Stomach (tissue), 9 donors: Measurements from ENCODE around the gene RNF13. TPM values are rescaled to one million over a fixed set of nuclear protein-coding genes. Genes with fewer than 3 reads are reported as not detected.

ENCODE experiments used
- DNase-seq, 2 donors: peaks; one replicate each; pipeline versions ENCODE4 v3.0.0 to v3.0.0-alpha.2; 2013 to 2019
- H3K27ac ChIP-seq, 5 donors: fragments of 200-600 bp in 4 of 5; sonication (generic) in 4 of 5; one replicate each; pipeline ENCODE4 v1.5.1; 2013 to 2019; ENCODE audit warnings: mild to moderate bottlenecking in 1 of 5, moderate library complexity in 1 of 5
- H3K27me3 ChIP-seq, 3 donors: fragments of 200-600 bp; sonication (generic); one replicate each; pipeline ENCODE4 v1.5.1; 2017 to 2019; ENCODE audit warnings: mixed run types in 1 of 3
- H3K36me3 ChIP-seq, 4 donors: fragments of 200-600 bp; sonication (generic); 1 replicate in 3 of 4; 2 replicates in 1 of 4; pipeline ENCODE4 v1.5.1; 2016 to 2019
- H3K4me1 ChIP-seq, 4 donors: fragments of 200-600 bp; sonication (generic); one replicate each; pipeline ENCODE4 v1.5.1; 2016 to 2019
- H3K4me3 ChIP-seq, 4 donors: fragments of 200-600 bp; sonication (generic) in 3 of 4; one replicate each; pipeline ENCODE4 v1.5.1; 2016 to 2019; ENCODE audit warnings: mild to moderate bottlenecking in 1 of 4
- H3K9me3 ChIP-seq, 4 donors: fragments of 200-600 bp; sonication (generic); one replicate each; pipeline ENCODE4 v1.5.1; 2016 to 2019
- CTCF ChIP-seq, 7 experiments: fragments of 450-650 bp in 4 of 7; fragments of 200-600 bp in 3 of 7; sonication (generic) in 3 of 7; IDR thresholded peaks; one replicate each; pipeline ENCODE4 v1.5.1; 2016 to 2019; ENCODE audit warnings: antibody characterized with exemption in 7 of 7, control low read depth in 2 of 7, mild to moderate bottlenecking in 1 of 7
- EP300 ChIP-seq: sonication (generic); formaldehyde crosslinking; IDR thresholded peaks from one replicate; pipeline ENCODE4 v1.6.1; 2017; ENCODE audit warnings: antibody characterized with exemption
- POLR2A ChIP-seq, 4 donors: fragments of 450-650 bp; IDR thresholded peaks; one replicate each; pipeline ENCODE4 v1.6.1; 2016; ENCODE audit warnings: antibody characterized with exemption in 4 of 4, control low read depth in 2 of 4, mild to moderate bottlenecking in 1 of 4, moderate library complexity in 1 of 4
- POLR2AphosphoS5 ChIP-seq, 3 donors: sonication (generic); formaldehyde crosslinking; IDR thresholded peaks; one replicate each; pipeline ENCODE4 v1.6.1; 2016; ENCODE audit warnings: antibody characterized with exemption in 3 of 3
- WGBS, 5 donors: extraction: QIAGEN DNeasy Blood & Tissue Kit in 3 of 5; methylation state at CpG; one replicate each; pipeline versions ENCODE4 v1.1.5 to v1.1.7; 2013 to 2018; 5-methylcytosine and 5-hydroxymethylcytosine counted together
- intact Hi-C: fragments of 100-400 bp; cut with DNase I; formaldehyde crosslinking; loops from one replicate; pipeline ENCODE4 v1.15.1; 2023; ENCODE audit warnings: low total_unique reads
- polyA plus RNA-seq, 3 donors: library from polyadenylated mRNA; stranded (reverse); fragments of 200-250 nt; gene quantifications; one replicate each; pipeline ENCODE4 v1.2.3, GENCODE V29; 2013
- total RNA-seq, 5 donors: library from RNA; depleted of rRNA; stranded (reverse); fragments of >200 nt; gene quantifications; one replicate each; pipeline versions ENCODE4 v1.1.0 to v1.2.3, GENCODE V29; 2014 to 2016
- donor health status: healthy with polysubstance abuse.
- donor health status: Bipolar disorder and iron deficiency.
- donor health status: healthy.

Gene RNF13
- total and polyA plus RNA-seq, 8 donors, result 6.7 to 130 (median 31.3) TPM

- no peak overlapping the region for H3K4me3 ChIP-seq
- H3K27ac ChIP-seq, result no peak overlapping the region
- peaks cover 0 to 36% (median 20%) of the 10 kb centered on the region in 4 donors for H3K36me3 ChIP-seq
- H3K4me1 ChIP-seq, result no peaks in the 10 kb centered on the region
- intact Hi-C loops, result no loop called here
- DNase-seq, result no peak
- H3K9me3 ChIP-seq, result no peaks in the 10 kb centered on the region
- 56 to 79% (median 73%) methylated on average over 3 of the region's 3 CpGs for WGBS, 5 donors
- H3K27me3 ChIP-seq, result no peaks in the 10 kb centered on the region
- TF ChIP-seq POLR2AphosphoS5 (IDR thresholded peaks at IDR 0.05) (no peak), CTCF (IDR thresholded peaks at IDR 0.05) (no peak), EP300 (no peak), POLR2A (IDR thresholded peaks at IDR 0.05) (no peak)
Measured at GRCh38 chr3:149860881-149861280, 47.9 kb downstream of the RNF13 start.

GRCh38 chr3:149867563-149867962, 54.5 kb downstream of the RNF13 start:
- intact Hi-C loops, result no loop called here
- Histone ChIP-seq H3K9me3 (peaks cover 0 to 16% (median 3%) of the 10 kb centered on the region in 4 donors), H3K36me3 (peaks cover 0 to 33% (median 16%) of the 10 kb centered on the region in 4 donors), H3K4me3 (no peak overlapping the region), H3K27me3 (no peaks in the 10 kb centered on the region), H3K27ac (no peak overlapping the region), H3K4me1 (no peaks in the 10 kb centered on the region)
- no peak for DNase-seq
- WGBS, 5 donors, result 41 to 100% (median 94%) methylated on average over 1 of the region's 1 CpG
- TF ChIP-seq POLR2AphosphoS5 (IDR thresholded peaks at IDR 0.05), result no peak
- no peak for TF ChIP-seq CTCF (IDR thresholded peaks at IDR 0.05)
- TF ChIP-seq POLR2A (IDR thresholded peaks at IDR 0.05), result no peak
- no peak for TF ChIP-seq EP300

GRCh38 chr3:149871855-149872254, 58.8 kb downstream of the RNF13 start:
- H3K9me3 ChIP-seq, result peaks cover 0 to 8% (median 3%) of the 10 kb centered on the region in 4 donors
- H3K36me3 ChIP-seq, result peaks cover 0 to 28% (median 27%) of the 10 kb centered on the region in 4 donors
- no peak overlapping the region for H3K27ac ChIP-seq
- WGBS, 5 donors, result 93 to 96% (median 94%) methylated on average over 3 of the region's 3 CpGs
- H3K4me1 ChIP-seq, result peaks cover 0 to 1% (median 0%) of the 10 kb centered on the region in 4 donors
- TF ChIP-seq EP300, result no peak
- no peak for TF ChIP-seq POLR2AphosphoS5 (IDR thresholded peaks at IDR 0.05)
- no peak for TF ChIP-seq POLR2A (IDR thresholded peaks at IDR 0.05)
- TF ChIP-seq CTCF (IDR thresholded peaks at IDR 0.05), result no peak
- no peaks in the 10 kb centered on the region for H3K27me3 ChIP-seq
- no peak overlapping the region for H3K4me3 ChIP-seq
- intact Hi-C loops, result no loop called here
- no peak for DNase-seq

GRCh38 chr3:149872589-149872988, 59.6 kb downstream of the RNF13 start:
- H3K4me1 ChIP-seq, result peaks cover 0 to 4% (median 0%) of the 10 kb centered on the region in 4 donors
- H3K27me3 ChIP-seq, result no peaks in the 10 kb centered on the region
- no peak overlapping the region for H3K27ac ChIP-seq
- H3K9me3 ChIP-seq, result peaks cover 0 to under 1% (median under 1%) of the 10 kb centered on the region in 4 donors
- no peak for DNase-seq
- intact Hi-C loops, result no loop called here
- no peak for TF ChIP-seq CTCF (IDR thresholded peaks at IDR 0.05)
- no peak for TF ChIP-seq EP300
- no peak for TF ChIP-seq POLR2A (IDR thresholded peaks at IDR 0.05)
- no peak for TF ChIP-seq POLR2AphosphoS5 (IDR thresholded peaks at IDR 0.05)
- H3K4me3 ChIP-seq, result no peak overlapping the region
- WGBS, 5 donors, result 73 to 98% (median 96%) methylated on average over 2 of the region's 2 CpGs
- H3K36me3 ChIP-seq, result peaks cover 0 to 27% (median 22%) of the 10 kb centered on the region in 4 donors
